ENCODE results near the gene DPP10.

The DPP10 gene

DNA sequence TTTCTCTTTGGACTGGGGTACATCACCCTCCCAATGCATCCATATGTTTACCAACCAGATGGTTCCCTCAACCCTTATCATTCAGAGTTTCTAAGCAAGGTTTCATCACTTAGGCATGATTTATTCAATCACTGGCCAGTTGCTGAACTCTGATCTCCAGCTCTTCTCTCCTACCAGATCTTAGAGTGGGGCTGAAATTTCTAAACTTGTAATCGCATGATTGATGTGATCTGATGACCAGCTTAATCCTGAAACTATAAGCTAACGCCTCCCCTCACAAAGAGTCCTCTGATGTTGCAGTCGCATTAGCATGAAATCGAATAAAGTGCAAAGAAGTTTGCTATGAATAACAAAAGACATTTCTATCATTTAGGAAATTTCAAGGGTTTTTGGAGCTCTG is 1082.0 kb downstream of the DPP10 start:
- no peaks in the 10 kb centered on the region for H3K27me3 Mint-ChIP-seq
- ATAC-seq, result no peak

DNA sequence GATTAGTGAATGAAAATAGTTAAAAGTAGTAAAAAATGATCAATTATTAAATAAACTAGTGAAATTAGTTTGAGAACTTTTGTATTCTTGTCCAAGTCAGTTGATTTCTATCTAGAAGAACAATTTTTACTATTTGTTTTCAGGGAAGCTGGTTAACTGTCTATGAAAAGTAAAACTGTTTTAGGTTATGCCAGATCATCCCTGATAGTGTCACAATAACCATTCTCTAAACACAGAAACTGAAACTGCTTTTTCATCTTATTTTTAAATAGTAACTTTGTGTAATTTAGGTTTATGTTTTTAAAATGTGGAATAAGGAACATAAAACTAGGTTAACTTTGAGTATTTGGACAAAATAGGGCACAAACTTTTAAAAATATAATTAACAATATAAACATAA is 1087.2 kb downstream of the DPP10 start:
- DNase-seq, result no peak
- Mint-ChIP-seq H3K4me1 (no peaks in the 10 kb centered on the region), H3K27ac (no peak overlapping the region), H3K9me3 (peaks cover under 1 to 5% of the 10 kb centered on the region in 2 donors), H3K27me3 (no peaks in the 10 kb centered on the region), H3K4me3 (no peak overlapping the region)
- no peak for ATAC-seq

More for the DNA sequence above, 1082.0 kb downstream of the DPP10 start:
- Mint-ChIP-seq H3K4me1 (no peaks in the 10 kb centered on the region), H3K9me3 (peaks cover 9% of the 10 kb centered on the region in 2 donors), H3K27ac (no peak overlapping the region), H3K4me3 (no peak overlapping the region)
- DNase-seq, result no peak

DNA sequence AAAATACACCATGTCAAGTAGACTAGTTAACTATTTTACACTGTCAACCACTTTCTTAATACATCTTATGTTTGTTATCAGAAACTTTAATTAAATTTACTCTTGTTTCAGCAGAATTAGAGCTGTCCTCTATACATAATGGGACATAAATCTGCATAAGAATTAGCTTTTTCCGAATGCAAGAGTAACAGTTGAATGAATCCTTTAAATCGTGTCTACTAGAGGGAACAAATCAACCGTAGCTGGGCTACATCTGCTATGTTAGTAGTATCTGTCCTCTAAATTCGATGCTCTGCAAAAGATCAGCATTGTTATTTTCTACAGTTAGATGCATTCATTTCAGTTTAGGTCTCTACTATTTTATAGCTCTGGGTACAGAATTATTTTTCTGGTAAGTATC is 1090.6 kb downstream of the DPP10 start:
- Mint-ChIP-seq H3K9me3 (peaks cover 0 to 5% of the 10 kb centered on the region in 2 donors), H3K4me1 (no peaks in the 10 kb centered on the region), H3K27me3 (no peaks in the 10 kb centered on the region), H3K4me3 (no peak overlapping the region), H3K27ac (no peak overlapping the region)
- no peak for ATAC-seq
- no peak for DNase-seq

DNA sequence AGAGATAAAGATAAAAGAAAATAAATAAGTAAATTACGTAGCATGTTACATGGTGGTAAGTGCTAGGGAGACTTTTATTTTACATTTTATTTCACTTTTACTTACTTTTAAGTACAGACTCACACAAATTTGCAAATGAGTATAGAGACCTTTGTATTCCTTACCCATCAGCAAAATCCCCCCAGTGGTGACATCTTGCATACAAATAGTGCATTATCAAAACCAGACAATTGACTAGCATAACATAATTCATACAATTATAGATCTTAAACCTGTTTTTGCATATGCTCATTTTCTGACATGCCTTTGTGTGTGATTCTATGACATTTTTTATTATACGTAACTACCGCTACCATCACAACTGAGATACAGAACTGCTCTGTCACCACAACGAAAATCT is 1099.4 kb downstream of the DPP10 start:
- peaks cover 0 to 9% of the 10 kb centered on the region in 2 donors for H3K9me3 Mint-ChIP-seq
- ATAC-seq, result no peak
- no peak for DNase-seq
- H3K27me3 Mint-ChIP-seq, result no peaks in the 10 kb centered on the region
- H3K4me3 Mint-ChIP-seq, result no peak overlapping the region
- H3K27ac Mint-ChIP-seq, result no peak overlapping the region
- H3K4me1 Mint-ChIP-seq, result no peaks in the 10 kb centered on the region

DNA sequence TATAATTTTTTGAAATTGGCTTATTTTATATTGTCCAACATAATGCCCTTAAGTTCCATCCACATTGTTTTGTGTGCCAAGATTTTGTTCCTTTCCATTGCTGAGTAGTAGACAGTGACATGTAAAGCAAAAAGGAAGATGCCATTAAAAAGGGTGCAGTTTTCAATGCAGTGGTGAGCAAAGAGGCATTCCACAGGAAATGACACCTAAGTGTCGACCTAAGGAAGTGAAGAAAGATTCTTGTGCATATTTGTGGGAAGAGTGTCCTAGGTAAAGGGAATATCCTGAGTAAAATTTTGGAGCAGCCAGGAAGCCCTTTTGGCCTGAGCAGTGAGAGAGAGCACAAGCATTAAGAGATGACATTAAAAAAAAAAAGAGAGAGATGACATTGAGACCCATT is 1099.9 kb downstream of the DPP10 start:
- Mint-ChIP-seq H3K4me3 (no peak overlapping the region), H3K9me3 (peaks cover 0 to 9% of the 10 kb centered on the region in 2 donors), H3K4me1 (no peaks in the 10 kb centered on the region), H3K27ac (no peak overlapping the region), H3K27me3 (no peaks in the 10 kb centered on the region)
- no peak for DNase-seq
- ATAC-seq, result no peak

DNA sequence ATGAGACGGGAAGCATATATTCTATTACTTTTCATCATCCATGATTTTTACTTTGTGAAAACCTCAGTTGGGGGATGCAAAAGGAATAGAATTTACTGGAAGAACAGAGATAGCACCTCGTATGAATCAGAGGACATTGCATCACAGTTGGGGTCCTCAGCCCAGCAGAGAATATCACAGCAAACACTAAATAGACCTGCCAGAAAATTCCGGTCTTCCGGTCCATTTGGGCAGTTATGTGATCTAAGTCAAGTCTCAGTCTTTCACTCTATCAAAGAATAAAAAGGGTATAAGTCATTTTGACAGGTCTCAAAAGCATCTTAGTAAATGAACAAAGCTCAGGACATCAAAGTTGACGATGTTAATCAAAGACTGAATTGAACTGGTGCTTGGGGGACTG is 1100.6 kb downstream of the DPP10 start:
- no peaks in the 10 kb centered on the region for H3K4me1 Mint-ChIP-seq
- H3K27ac Mint-ChIP-seq, result no peak overlapping the region
- H3K9me3 Mint-ChIP-seq, result peaks cover 0 to 9% of the 10 kb centered on the region in 2 donors
- no peak for DNase-seq
- H3K4me3 Mint-ChIP-seq, result no peak overlapping the region
- ATAC-seq, result no peak
- H3K27me3 Mint-ChIP-seq, result no peaks in the 10 kb centered on the region

DNA sequence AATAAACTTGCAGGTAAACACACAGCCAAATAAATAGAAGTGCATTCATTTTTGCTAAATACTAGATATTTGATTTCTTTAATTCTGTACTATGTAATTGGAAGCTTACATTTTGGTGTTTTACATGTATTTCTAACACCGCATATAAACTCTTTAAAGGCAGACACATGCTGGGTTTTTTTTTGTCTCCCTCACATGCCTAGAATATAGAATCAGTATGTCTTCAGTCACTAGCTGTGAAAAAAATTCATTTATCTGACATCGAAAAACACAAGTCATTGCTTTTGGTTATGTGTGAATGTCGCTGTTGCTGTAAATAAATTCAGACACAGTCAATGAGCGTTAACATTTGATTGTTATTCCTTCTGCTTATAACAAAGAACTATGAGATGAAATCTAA is 1101.0 kb downstream of the DPP10 start:
- H3K4me3 Mint-ChIP-seq, result no peak overlapping the region
- peaks cover 0 to 9% of the 10 kb centered on the region in 2 donors for H3K9me3 Mint-ChIP-seq
- H3K27ac Mint-ChIP-seq, result no peak overlapping the region
- H3K4me1 Mint-ChIP-seq, result no peaks in the 10 kb centered on the region
- DNase-seq, result no peak
- no peak for ATAC-seq
- no peaks in the 10 kb centered on the region for H3K27me3 Mint-ChIP-seq

DNA sequence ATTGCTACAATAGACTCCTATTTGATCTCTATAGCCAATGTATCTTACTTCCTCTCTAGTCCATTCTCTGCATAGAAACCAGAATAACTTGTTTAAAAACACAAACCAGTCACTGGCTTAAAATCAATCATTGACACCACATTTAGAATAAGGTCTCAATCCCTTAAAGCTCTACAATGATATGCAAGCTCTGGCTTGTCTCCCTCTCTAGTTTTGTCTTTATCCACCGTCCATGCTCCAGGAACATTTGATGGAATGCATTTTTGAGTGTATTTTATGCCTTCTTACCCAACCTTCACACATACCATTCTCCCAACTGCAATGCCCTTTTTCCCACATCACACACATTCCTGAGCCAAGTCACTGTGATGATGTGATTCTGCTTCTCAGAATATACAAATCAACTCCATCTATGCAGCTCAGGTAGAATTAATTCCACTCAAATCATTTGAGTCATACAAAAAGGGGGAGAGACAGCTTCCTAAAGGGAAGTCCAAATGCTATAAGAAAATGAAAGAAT is 1107.2 kb downstream of the DPP10 start:
- DNase-seq, result no peak
- peaks cover 17% of the 10 kb centered on the region in 2 donors for H3K9me3 Mint-ChIP-seq
- no peak for ATAC-seq
- H3K4me1 Mint-ChIP-seq, result no peaks in the 10 kb centered on the region
- no peaks in the 10 kb centered on the region for H3K27me3 Mint-ChIP-seq
- no peak overlapping the region for H3K4me3 Mint-ChIP-seq
- no peak overlapping the region for H3K27ac Mint-ChIP-seq

DNA sequence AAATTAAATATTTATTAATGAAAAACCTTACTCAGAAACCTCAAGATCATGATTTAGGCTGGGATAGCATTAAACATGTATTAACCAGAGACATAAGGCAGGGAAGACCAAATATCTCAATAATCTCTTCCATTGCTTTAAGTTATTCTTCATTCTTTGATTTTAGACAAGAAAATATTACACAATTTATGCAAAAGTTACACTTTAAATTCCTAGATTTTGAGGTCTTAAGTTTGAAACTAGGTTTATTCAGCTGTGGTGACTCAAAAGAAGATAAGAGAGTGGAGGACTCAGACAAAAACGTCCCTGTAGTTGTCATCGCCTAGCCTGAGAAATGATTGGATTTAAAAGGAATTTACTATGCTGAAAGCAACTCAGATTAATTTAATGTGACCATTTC is 1110.3 kb downstream of the DPP10 start:
- Mint-ChIP-seq H3K27me3 (no peaks in the 10 kb centered on the region), H3K9me3 (peaks cover 17% of the 10 kb centered on the region in 2 donors), H3K27ac (no peak overlapping the region), H3K4me3 (no peak overlapping the region), H3K4me1 (no peaks in the 10 kb centered on the region)
- ATAC-seq (no peak), DNase-seq (no peak)

DNA sequence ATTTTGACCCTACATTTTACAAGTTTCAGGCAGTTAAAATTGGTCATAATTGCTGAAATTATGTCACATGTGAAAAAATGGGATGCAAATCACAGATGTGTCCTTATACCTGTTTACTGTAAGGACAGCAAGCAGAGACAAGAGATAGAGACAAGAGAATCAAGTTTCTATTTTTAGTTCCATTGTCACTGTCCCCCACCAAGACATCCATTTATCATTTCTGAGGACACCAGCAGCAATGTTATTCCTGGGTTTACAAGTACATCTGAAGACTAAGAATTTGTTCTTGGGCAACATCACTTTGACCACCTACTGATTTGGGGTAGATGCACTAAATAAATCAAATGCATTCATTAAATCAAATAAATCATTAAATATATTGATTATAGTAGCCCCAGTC is 1111.7 kb downstream of the DPP10 start:
- ATAC-seq, result no peak
- Mint-ChIP-seq H3K27me3 (no peaks in the 10 kb centered on the region), H3K4me3 (no peak overlapping the region), H3K27ac (no peak overlapping the region), H3K9me3 (peaks cover 10 to 12% of the 10 kb centered on the region in 2 donors), H3K4me1 (no peaks in the 10 kb centered on the region)
- DNase-seq, result no peak

DNA sequence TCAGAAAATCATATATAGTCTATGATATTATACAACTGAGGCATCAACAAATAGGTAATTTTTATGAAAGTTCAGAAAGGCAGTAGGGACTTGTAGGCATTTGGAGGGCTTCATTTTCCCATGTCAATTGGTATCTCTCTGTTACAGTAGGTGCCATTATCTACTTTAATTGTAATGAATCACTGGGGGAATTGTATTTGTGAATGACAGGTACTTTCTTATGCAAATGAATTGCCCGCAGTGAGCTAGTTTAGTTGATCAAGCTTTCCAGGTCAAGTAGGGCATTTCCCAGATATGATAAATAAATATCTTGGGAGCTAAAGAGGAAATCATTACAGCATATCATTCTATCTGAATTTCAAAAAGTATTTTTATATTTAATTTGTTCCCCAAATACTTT is 1116.3 kb downstream of the DPP10 start:
- ATAC-seq (no peak), DNase-seq (no peak)
- Mint-ChIP-seq H3K27ac (no peak overlapping the region), H3K4me1 (no peaks in the 10 kb centered on the region), H3K27me3 (no peaks in the 10 kb centered on the region), H3K9me3 (peaks cover 0 to 13% of the 10 kb centered on the region in 2 donors), H3K4me3 (no peak overlapping the region)

DNA sequence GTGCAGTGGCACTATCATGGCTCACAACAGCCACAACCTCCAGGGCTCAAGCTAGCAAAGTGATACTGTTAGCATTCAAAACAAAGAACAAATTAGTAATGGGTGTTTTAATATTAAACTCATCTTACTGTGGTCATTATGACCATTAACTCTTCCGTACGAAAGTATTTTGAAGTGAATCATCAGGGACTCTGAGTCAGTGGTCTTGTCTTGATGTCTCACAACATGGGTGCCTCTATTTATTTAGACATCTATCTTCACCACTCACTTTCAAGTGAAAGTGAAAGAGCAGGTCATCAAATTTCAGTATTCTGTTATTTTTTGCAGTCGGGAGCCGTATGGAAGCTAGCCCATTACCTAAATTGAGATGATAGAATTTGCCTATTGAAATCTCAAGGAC is 1118.2 kb downstream of the DPP10 start:
- Mint-ChIP-seq H3K27ac (no peak overlapping the region), H3K4me1 (no peaks in the 10 kb centered on the region), H3K27me3 (no peaks in the 10 kb centered on the region), H3K9me3 (peaks cover 0 to 9% of the 10 kb centered on the region in 2 donors), H3K4me3 (no peak overlapping the region)
- DNase-seq (no peak), ATAC-seq (no peak)

DNA sequence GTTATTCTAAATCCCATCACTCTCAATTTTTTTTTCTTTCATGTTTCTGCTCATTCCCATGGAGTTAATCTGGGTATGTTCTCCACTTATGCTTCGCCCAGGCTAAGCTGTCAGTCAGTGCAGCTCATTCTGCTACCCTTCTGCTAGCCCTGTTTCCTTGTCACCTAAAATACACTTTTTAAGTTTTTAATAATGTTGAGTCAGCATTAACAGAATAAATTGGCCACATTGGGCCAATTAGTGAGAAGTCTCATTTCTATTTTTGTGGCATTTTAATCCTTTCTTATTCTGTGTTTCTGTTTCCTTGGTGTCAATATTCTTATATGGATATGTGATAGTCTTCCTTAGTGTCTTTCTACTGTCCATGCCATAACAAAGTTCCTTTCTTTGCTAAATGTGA is 1126.2 kb downstream of the DPP10 start:
- no peak for DNase-seq
- Mint-ChIP-seq H3K4me3 (no peak overlapping the region), H3K27me3 (no peaks in the 10 kb centered on the region), H3K4me1 (no peaks in the 10 kb centered on the region), H3K27ac (no peak overlapping the region), H3K9me3 (peaks cover 4 to 24% of the 10 kb centered on the region in 2 donors)
- no peak for ATAC-seq

DNA sequence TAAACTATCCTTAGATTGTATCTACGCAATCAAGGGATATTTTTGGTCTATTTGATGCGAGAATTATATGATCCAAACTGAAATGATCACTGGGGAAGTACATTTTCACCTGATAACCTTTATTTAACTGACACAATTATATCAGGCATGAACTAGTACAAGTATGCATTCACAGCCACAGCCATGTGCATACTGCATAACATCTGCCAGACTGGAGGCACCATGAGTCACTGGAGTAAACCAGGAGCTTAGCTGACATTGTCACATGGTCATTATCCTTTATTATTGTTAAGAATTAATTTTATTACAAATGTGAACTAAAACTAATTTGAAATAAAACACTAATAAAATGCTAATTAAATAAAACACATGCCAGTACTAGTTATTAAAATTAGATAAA is 1127.1 kb downstream of the DPP10 start:
- Mint-ChIP-seq H3K9me3 (peaks cover 14 to 34% of the 10 kb centered on the region in 2 donors), H3K4me1 (no peaks in the 10 kb centered on the region), H3K27ac (no peak overlapping the region), H3K27me3 (no peaks in the 10 kb centered on the region), H3K4me3 (no peak overlapping the region)
- DNase-seq, result no peak
- ATAC-seq, result no peak

DNA sequence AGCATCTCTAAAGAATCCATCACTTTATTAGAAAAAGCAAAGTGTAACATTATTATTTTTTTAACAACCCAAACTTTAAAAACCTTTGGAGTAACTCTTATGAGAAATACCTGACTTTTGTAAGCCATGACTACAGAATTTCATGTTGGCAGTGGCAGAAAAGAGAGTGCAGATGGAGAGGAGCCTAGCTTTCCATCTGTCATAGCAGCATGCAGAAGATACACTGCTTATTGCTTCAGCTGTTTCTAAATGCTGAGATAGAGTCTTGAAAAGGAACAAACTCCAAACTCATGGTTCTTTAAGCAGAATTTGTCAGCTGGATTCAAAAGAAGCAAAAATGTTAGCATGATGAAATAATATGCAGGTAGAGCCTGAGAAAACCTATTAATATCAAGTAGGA is 1130.3 kb downstream of the DPP10 start:
- no peak for ATAC-seq
- no peak overlapping the region for H3K4me3 Mint-ChIP-seq
- no peaks in the 10 kb centered on the region for H3K27me3 Mint-ChIP-seq

DNA sequence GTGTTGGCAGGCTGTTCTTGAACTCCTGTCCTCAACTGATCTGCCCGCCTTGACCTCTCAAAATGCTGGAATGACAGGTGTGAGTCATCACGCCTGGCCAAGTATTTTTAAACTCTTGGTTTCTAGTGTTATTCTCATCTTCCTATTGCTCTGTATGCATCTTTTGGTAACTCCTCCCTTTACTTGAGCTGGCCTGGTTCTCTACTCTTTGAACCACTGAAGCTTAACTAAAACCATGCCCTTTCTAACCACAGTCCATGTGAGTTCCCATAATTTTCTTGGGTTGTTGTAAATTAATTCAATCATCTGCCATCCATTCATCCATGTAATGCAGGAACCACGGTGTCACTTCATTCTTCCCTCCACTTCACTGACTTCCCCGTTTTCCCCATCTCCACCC is 1131.3 kb downstream of the DPP10 start:
- no peaks in the 10 kb centered on the region for H3K27me3 Mint-ChIP-seq
- H3K9me3 Mint-ChIP-seq, result peaks cover 10 to 21% of the 10 kb centered on the region in 2 donors
- no peak overlapping the region for H3K27ac Mint-ChIP-seq
- DNase-seq, result no peak
- H3K4me3 Mint-ChIP-seq, result no peak overlapping the region
- no peak for ATAC-seq
- H3K4me1 Mint-ChIP-seq, result no peaks in the 10 kb centered on the region

More for the DNA sequence above, 1130.3 kb downstream of the DPP10 start:
- Mint-ChIP-seq H3K27ac (no peak overlapping the region), H3K9me3 (peaks cover 14 to 27% of the 10 kb centered on the region in 2 donors), H3K4me1 (no peaks in the 10 kb centered on the region)
- no peak for DNase-seq

DNA sequence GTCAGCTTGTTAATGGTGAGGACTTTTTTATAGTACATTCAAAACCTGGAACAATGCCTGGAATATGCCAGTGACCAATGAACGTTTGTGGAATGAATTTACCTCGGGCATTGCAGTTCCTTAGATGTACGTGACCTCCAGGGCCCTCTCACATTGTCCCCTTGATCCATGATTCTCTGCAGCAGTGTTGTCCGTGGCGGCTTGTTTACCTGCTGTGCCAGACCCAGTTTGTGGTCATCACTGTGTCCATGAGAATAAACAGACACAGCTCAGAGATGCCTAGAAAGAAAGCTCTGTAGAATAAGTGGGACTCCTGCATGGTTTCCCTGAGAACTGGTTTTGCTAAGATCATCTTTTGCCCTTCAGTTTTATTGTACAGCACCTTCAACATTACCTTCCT is 1132.2 kb downstream of the DPP10 start:
- H3K27me3 Mint-ChIP-seq, result no peaks in the 10 kb centered on the region
- no peak overlapping the region for H3K4me3 Mint-ChIP-seq
- H3K4me1 Mint-ChIP-seq, result no peaks in the 10 kb centered on the region
- DNase-seq (no peak), ATAC-seq (no peak)
- H3K9me3 Mint-ChIP-seq, result peaks cover 9 to 20% of the 10 kb centered on the region in 2 donors
- H3K27ac Mint-ChIP-seq, result no peak overlapping the region
